Measurements from ENCODE around the gene REG1B. TPM values are rescaled to one million over a fixed set of nuclear protein-coding genes. Genes with fewer than 3 reads are reported as not detected.
"Not testable (repeated sequence)": the region's sequence is repeated elsewhere in the genome, so short reads cannot be mapped to it uniquely, and the experiment has no call there.

The REG1B gene
- total RNA-seq, 1 donor from 2014 or later = not detected

DNA sequence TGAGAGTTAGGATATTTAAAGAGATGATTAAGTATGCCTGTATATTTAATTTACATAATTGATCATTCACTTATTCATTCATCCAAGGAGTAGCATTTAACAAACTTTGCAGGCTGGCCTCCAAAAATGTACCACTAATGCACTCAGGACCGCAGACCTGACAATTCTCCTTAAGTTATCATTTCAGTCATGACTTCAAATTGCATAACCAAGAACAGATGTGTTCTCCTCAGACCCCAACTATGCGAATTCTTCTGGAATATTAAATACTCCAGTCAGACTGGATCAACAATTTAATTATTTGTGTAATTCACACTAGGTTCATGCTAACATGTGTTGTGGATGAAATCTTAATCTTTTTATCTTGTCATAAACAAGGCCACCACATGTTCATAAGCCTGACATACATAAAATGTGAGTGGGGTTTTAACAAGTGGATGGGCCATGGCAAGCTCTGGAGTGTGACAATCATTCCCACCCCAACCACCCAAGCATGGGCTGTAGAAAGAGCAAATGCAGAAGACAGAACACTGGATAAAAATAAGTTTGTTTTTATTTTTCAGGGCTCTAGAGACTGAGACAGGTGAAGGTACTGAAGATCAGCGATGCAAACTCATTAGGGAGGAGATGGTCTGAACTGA lies 3.2 kb downstream of the REG1B start:
- no peak for DNase-seq (ENCODE audit: low read depth)

DNA sequence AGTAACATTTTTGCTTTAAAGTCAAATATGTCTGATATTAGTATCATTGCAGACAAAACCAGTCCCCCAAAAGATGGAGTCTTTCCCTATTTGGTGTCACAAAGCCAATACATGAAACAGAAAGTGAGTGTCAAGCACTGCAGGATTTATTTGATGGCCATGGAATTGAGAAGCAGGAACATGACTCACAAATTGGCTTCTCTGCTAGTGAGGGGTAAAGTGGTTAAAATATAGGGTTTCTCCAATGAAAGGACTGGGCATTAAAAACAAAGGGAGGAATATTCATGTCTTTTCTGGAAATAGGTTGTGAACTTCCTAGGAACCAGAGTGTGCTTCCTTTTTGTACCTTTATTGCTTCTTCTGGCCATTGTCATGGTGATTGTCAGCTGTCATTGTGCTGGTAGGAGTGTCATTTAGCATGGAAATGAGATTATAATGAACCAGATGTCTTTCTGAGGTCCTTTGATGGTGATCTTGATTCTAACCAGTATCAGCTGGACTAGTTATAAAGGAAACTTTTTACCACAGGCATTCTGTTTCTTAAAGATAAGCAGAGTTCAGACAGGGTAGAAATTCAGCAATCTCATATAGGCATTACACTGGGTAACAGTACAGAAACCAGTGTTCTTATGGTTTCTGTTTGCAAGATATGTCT lies 4.1 kb downstream of the REG1B start:
- DNase-seq (ENCODE audit: low read depth) = no peak

DNA sequence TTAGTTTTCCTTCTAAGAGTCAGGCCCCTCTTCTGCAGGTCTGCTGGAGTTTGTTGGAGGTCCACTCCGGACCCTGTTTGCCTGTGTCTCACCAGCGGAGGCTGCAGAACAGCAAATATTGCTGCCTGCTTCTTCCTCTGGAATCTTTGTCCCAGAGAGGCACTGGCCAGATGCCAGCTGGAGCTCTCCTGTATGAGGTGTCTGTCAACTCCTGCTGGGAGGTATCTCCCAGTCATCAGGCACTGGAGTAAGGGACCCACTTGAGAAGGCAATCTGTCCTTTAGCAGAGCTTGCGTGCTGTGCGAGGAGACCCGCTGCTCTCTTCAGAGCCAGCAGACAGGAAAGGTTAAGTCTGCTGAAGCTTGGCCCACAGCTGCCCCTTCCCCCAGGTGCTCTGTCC lies 4.8 kb downstream of the REG1B start:
- no peak for DNase-seq (ENCODE audit: low read depth)

DNA sequence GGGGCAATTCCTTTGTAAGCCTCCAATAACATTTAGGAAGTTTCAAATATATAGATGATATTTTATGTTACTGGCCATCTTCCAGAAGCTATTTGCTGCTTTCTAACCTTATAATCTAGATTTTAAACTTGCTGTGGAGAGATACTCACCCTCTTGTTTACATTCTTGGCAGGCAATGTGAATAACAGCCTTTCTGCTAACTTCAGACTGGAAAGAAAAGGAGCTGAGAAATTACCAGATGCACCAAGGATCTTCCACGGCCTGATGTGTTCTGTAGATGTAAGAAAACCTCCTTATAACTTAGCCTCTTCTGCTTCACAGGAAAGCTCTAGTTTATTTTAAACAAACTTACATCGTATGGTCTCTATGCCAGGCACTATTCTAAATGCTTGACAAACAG lies 16.7 kb downstream of the REG1B start:
- DNase-seq (ENCODE audit: low read depth) = no peak

DNA sequence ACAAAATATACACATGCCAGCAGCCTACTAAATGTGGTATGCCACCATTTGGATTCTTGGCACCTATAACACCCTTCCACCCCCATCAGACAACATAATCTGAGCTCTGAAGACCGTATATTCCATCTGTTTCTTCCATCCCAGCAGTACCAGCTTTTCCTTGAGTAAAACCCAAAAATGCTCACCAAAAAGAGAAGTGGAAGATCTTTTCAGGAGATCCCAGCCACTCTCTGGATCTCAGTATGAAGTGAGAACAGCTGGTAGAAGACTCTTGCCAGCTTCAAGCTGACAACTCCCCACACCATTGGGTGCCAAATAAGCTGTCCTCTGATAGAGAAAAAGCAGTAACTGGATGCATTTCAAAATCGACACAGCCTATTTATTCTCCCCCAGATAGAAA lies 22.6 kb downstream of the REG1B start:
- DNase-seq (ENCODE audit: low read depth) = no peak

DNA sequence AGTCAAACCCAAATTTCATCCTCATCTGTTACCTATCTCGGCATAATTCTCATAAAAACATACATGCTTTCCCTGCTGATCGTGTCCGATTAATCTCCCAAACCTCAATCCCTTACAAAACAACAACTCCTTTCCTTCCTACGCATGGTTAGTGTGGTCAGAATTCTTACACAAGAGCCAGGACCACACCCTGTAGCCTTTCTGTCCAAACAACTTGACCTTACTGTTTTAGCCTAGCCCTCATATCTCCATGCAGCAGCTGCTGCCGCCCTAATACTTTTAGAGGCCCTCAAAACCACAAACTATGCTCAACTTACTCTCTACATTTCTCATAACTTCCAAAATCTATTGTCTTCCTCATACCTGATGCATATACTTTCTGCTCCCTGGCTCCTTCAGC lies 33.0 kb downstream of the REG1B start:
- DNase-seq (ENCODE audit: low read depth) = not testable (repeated sequence)

DNA sequence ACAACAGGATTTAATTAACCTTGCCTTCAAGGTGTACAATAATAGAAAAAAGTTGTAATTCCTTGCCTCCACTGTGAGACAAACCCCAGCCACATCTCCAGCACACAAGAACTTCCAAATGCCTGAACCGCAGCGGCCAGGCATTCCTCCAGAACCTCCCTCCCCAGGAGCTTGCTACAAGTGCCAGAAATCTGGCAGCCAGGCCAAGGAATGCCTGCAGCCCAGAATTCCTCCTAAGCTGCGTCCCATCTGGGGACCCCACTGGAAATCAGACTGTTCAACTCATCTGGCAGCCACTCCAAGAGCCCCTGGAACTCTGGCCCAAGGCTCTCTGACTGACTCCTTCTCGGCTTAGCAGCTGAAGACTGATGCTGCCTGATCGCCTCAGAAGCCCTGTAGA lies 34.3 kb downstream of the REG1B start:
- DNase-seq (ENCODE audit: low read depth) = not testable (repeated sequence)

DNA sequence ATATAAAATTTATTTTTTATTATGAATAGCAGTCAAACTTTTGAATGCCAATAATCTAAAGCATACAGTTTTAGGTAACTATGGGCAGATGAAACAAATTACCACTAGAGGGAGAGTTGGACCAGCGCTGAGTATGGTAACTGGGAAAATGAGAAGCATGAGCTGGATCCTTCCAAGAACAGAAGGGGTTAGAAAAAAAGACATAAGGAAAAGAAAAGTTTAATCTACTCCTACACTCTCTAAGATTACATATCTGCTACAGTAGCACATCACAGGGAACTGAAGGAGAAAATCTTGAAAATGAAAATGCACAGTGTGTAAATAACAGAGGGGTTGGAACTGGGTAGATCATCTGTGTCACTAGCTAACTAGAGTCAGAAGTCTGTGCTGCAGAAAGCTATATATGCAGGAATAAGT lies 46.8 kb downstream of the REG1B start:
- DNase-seq (ENCODE audit: low read depth) = no peak

DNA sequence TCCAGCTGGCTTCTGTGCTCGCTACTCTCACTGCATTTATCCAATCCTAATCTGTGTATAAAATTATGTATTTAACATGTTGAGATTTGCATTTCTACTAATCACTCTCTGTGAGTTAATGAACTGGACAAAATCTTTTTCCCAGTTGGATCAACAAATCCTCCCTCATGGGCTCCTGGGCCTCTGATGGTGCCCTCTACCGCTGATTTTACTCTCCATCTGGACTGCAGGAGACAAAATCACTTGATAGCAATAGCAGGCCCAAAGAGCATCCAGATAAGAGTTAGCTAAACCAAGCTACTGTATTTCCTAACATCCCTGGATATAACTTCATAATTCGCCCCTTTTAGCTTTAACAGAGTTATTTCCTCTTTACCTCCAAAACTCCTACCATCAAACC lies 47.8 kb downstream of the REG1B start:
- DNase-seq (ENCODE audit: low read depth) = no peak

Other genes with a start within 250 kb of the REG1B start
- gene REG3G, start 62.3 kb downstream of the REG1B start, total RNA-seq = not detected in 2 replicates
- gene REG1A, start 32.5 kb upstream of the REG1B start, total RNA-seq = not detected in 2 replicates
- not detected in 2 replicates for gene REG3A, start 71.8 kb upstream of the REG1B start, total RNA-seq

Measured in renal cortical epithelial cell (primary cell).